Kidney tubule cell (primary cell): ENCODE measurements around the gene UBXN1.
A peak's percentile ranks its signal among the peaks of the same experiment; 100 is the strongest.
"Not testable (repeated sequence)": the region's sequence is repeated elsewhere in the genome, so short reads cannot be mapped to it uniquely, and the experiment has no call there.

Experiments used
- DNase-seq: peaks from one replicate; pipeline ENCODE4 v3.0.0-alpha.2; 2018; ENCODE audit warnings: low spot score

The UBXN1 gene

GRCh38 chr11:62708392-62708791 is 29.5 kb upstream of the UBXN1 start:
- DNase-seq: no peak

DNA sequence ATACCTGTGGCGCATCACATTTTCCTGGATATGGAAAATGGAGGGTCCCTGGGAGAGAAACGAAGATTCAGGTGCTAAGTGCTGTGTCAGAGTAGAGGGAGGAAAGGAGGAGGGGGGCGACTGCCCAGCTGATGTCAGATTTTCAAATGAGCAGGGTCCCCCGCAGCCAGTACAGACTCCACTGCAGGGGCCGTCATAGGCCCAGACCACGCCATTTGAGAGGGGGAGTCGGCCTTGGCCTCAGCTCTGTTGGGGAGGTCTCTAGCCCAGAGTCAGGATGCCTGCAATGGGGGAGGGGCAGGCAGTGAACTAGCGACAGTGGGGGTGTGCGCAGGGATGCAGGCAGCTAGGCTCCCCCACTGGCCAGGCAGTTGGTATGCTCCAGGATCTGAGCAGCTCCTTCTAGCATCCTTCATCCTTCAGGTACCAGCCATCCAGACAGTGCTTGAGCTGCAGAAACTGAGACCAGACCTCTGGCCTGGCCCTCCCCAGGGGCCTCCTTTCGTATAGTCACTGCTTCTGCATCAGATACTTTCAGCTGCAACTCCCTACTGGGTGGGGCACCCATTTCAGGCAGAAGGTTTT is 28.5 kb upstream of the UBXN1 start, which contains the start of the genes BSCL2 and GNG3:
BSCL2 (minus strand) TSS at position 148 of the 585 bp plus-strand sequence. CDS start 229 bp downstream, outside the sequence.
GNG3 (plus strand) TSS at position 400 of the 585 bp plus-strand sequence. CDS start 620 bp downstream, outside the sequence.
- no peak for DNase-seq

DNA sequence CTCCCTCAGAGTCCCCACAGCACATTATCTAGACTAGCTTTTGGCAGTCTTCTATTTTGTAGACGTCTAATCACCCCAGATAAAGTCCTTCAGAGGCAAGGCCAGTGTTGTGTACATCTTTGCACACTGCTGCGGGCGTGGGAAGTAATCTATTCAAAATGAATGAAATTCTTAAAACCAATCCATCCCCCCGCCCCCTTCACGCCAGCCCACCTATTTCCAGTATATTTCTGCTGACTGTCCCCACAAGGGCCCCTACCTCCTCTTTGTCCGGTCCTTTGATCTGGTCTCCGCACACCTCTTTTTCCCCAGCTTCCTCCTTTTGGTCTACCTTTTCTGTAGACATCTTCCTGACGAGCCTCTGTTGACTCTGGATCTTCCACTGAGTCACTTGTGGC is 28.0 kb upstream of the UBXN1 start:
- no peak for DNase-seq

GRCh38 chr11:62705880-62706849 is 27.3 kb upstream of the UBXN1 start:
- peak; percentile 96 for DNase-seq

GRCh38 chr11:62705413-62705812 is 26.5 kb upstream of the UBXN1 start:
- DNase-seq: peak; percentile 59

DNA sequence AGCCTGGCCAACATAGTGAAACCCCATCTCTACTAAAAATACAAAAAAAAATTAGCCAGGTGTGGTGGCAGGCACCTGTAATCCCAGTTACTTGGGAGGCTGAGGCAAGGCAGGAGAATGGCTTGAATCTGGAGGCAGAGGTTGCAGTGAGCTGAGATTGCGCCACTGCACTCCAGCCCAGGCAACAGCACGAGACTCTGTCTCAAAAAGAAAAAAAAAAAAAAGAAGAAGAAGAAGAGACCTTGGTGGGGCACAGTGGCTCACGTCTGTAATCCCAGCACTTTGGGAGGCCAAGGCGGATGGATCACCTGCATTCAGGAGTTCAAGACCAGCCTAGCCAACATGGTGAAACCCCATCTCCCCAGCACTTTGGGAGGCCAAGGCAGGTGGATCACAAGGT is 25.0 kb upstream of the UBXN1 start:
- not testable (repeated sequence) for DNase-seq

GRCh38 chr11:62702246-62702645 is 23.4 kb upstream of the UBXN1 start:
- DNase-seq: no peak

DNA sequence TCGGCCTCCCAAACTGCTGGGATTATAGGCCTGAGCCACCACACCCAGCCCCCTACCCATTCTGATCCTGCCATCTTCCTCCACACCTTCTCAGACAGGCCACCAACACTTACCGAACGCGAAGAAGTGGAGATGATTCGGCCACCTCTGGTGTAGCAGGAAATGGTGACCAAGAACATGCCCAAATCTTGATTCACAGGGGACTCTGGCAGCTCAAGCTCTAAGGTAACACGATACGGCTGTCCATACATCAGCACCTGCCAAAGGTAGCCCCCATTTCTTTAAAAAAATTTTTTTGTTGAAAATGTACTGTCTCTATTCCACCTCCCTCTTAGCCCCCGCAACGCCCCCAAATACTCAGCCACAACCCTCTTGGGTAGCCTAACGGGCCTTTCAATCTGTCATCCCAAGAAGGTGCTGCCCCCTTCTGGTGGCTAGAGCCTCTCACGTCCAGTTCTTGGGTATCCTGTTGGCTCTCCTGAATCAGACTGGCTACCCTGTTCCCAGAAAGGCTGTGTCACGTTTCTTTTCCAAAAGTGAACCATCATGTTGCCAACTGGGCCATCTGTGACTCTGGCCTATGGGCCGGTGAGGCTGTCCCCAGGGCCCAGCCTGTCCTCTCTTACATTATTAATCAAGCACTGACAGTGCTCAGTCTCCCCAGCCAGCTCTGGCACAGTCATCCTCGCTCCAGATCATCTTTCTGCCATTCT is 15.7 kb upstream of the UBXN1 start:
- DNase-seq: peak; percentile 70

- not testable (repeated sequence) for DNase-seq
These were observed 14.8 kb upstream of the UBXN1 start for GRCh38 chr11:62693624-62694023.

GRCh38 chr11:62689421-62690183 is 10.7 kb upstream of the UBXN1 start, which contains the start of gene LRRN4CL:
TSS of gene LRRN4CL (minus strand) at chr11:62689530. CDS start at chr11:62688508, 1,022 bp downstream.
- DNase-seq: no peak

GRCh38 chr11:62688491-62688890 is 9.6 kb upstream of the UBXN1 start:
- peak; percentile 24 for DNase-seq

DNA sequence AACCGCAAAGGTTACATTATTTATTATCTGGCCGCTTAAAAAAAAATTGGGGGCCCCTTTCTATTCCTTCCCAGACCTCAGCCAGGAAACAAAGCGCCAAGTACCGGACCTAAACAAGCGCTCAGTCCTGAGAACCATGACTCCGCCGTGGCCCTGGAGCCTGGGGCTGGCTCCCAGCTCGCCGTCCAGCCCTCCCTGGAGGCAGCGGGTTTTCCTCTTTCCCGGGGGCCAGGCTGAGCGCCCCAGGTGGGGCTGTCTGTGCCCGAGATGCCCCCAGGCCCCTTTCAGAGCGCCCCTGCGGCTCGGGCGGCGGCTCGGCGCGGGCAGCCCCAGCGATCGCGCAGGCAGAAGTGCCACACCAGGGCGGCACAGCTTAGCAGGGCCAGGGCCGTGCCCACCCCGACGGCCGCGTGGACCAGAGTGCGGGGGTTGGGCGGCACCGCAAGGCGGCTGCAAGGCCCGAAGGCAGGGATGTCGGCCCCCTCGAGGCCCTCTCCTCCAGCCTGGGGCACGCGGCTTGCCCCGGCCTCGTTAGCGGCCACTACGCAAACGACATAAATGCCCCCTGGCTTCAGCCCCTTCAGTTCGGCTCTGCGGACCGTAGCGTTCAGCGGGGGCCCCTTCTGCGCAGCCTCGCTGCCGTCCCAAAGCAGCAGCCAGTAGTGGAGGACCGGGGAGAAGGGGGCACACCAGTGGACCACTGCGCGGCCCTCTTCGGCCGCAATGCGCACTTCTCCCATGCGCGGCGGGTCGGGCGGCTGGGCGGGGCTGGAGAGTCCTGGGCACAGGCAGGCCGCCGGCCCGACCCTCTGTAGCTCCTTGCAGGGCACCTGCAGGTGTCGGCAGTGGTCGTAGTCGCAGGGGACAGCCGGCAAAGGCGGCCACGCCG is 8.9 kb upstream of the UBXN1 start:
- no peak for DNase-seq

- DNase-seq: no peak
These were observed 3.6 kb upstream of the UBXN1 start for GRCh38 chr11:62682518-62682917.

DNA sequence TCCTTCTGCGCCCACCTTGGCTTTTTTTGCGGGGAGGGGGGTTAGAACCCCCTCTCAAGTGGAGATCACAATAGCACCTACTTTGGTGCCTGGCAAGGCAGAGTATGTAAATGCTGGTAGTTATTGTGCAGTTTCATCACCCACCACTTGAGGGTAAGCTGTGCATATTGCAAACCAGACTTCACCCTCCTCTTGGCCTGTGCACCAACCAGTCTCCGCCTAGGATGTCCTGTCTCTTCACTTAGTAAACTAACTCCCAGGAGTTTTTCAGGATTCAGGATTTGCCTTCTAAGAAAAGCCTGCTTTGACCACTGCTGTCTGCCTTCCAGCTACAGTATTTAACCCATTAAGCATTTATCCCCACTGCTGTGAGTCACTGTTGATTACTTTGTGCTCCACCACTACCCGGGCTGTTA is 2.0 kb upstream of the UBXN1 start:
- peak; percentile 71 for DNase-seq

DNA sequence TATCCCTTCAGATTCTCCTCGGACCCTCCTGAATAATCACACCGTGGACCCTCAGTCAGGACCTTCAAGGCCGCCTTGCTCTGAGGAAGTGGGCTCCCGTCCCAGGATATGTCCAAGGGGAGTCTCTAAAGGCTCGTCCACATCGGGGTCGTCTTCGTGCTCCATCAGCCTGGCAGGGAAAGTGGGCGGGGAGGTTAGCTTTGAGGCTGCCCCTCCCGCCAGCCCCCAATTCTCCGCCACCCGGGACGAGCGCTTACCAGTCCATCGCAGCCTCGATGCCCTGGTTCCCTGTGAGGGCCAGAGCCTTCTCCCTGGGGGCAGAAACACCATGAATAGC is 472 bp downstream of the UBXN1 start:
- DNase-seq: no peak

DNA sequence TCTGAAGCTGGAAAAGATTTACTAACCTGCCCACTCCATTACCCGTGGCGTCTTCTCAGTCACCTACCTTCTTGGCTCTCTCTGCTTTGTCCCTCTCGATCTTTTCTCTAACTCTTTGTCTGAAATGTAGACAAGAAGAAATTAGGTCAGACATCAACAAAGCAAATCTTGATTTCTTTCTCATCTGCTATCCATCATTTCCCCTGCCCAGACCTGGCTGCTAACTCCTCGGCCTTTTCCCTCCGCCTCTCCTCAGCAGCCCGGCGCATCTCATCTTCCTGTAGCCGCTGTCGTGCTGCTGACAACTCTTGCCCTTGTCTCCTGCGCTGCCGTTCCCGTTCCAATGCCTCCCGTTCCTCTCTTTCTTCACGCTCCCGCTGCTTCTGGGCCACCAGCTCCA is 1.2 kb downstream of the UBXN1 start:
- no peak for DNase-seq

GRCh38 chr11:62677156-62677555 is 1.7 kb downstream of the UBXN1 start:
- no peak for DNase-seq

GRCh38 chr11:62676698-62677097 is 2.2 kb downstream of the UBXN1 start:
- DNase-seq: no peak

- DNase-seq: not testable (repeated sequence)
These were observed 3.5 kb downstream of the UBXN1 start for GRCh38 chr11:62675415-62675814.

- DNase-seq: no peak
These were observed 5.7 kb downstream of the UBXN1 start for GRCh38 chr11:62673196-62673525.
